NCI-H1417 (cell line): Measurements from ENCODE around the gene SYVN1.
A peak's percentile ranks its signal among the peaks of the same experiment; 100 is the strongest.
"Not testable (repeated sequence)": the region's sequence is repeated elsewhere in the genome, so short reads cannot be mapped to it uniquely, and the experiment has no call there.

Source experiments
- DNase-seq, 3 experiments: peaks; one replicate each; lab custom pipeline; 2025; lab: John Stamatoyannopoulos, UW

The SYVN1 gene

GRCh38 chr11:65127473-65128181 is 6.7 kb downstream of the SYVN1 start:
- no peak for DNase-seq

GRCh38 chr11:65126624-65127274 is 7.6 kb downstream of the SYVN1 start:
- no peak for DNase-seq

- DNase-seq, result no peak
Measured at GRCh38 chr11:65125197-65126056, 8.9 kb downstream of the SYVN1 start.

GRCh38 chr11:65124480-65125196 is 9.7 kb downstream of the SYVN1 start:
- DNase-seq, result no peak

- DNase-seq, result peak; percentile 98 to 99 (median 98)
Measured at GRCh38 chr11:65121865-65122696, 12.2 kb downstream of the SYVN1 start, which contains the start of the genes FAU and MRPL49. Gene FAU, minus strand, starts transcription at chr11:65122134. Its CDS starts 321 bp downstream, at chr11:65121813. Gene MRPL49, plus strand, starts transcription at chr11:65122321. Its CDS starts 26 bp downstream, at chr11:65122347.

- DNase-seq, result peak in 2 of 3 experiments; percentile 41 to 66
Measured at GRCh38 chr11:65121447-65121864, 12.9 kb downstream of the SYVN1 start.

- no peak for DNase-seq
Measured at GRCh38 chr11:65120831-65121230, 13.5 kb downstream of the SYVN1 start.

- no peak for DNase-seq
Measured at GRCh38 chr11:65119670-65119995, 14.7 kb downstream of the SYVN1 start.

GRCh38 chr11:65118891-65119669 is 15.2 kb downstream of the SYVN1 start:
- DNase-seq, result not testable (repeated sequence)

GRCh38 chr11:65118097-65118837 is 16.1 kb downstream of the SYVN1 start:
- DNase-seq, result no peak

GRCh38 chr11:65117206-65118096 is 16.9 kb downstream of the SYVN1 start, which contains the start of gene ZNHIT2:
Gene ZNHIT2, minus strand, starts transcription at chr11:65117701. Its CDS starts 48 bp downstream, at chr11:65117653.
- DNase-seq, result peak; percentile 99 to 100 (median 100)

- DNase-seq, result peak; percentile 16 to 79 (median 79)
Measured at GRCh38 chr11:65116370-65117205, 17.7 kb downstream of the SYVN1 start.

GRCh38 chr11:65115361-65116082 is 18.8 kb downstream of the SYVN1 start:
- DNase-seq, result no peak

- no peak for DNase-seq
Measured at GRCh38 chr11:65114538-65115171, 19.7 kb downstream of the SYVN1 start.

- no peak for DNase-seq
Measured at GRCh38 chr11:65113839-65114238, 20.5 kb downstream of the SYVN1 start.

GRCh38 chr11:65113361-65113756 is 21.0 kb downstream of the SYVN1 start:
- DNase-seq, result no peak
